RWPE2 (cell line): ENCODE results near the gene SBNO2.

Source experiments
- ATAC-seq: fragments of 200-7000 bp; cut with Tn5 transposase; 3 replicates; pipeline ENCODE4 v1.9.1; 2021; ENCODE audit warnings: low read depth
- DNase-seq: peaks from one replicate; pipeline ENCODE4 v3.0.0-alpha.2; 2020; ENCODE audit warnings: low spot score
- H3K27ac ChIP-seq: fragments of 450-650 bp; 2 replicates; pipeline ENCODE4 v1.5.1; 2017; ENCODE audit warnings: mild to moderate bottlenecking; ENCODE audit not compliant: poor library complexity, severe bottlenecking
- H3K27me3 ChIP-seq: fragments of 250-450 bp; sonication (Bioruptor Pico); 2 replicates; pipeline ENCODE4 v1.5.1; 2021; ENCODE audit warnings: mild to moderate bottlenecking, moderate library complexity; ENCODE audit not compliant: insufficient read depth, poor library complexity, severe bottlenecking
- H3K36me3 ChIP-seq: fragments of 250-450 bp; sonication (Bioruptor Pico); 2 replicates; pipeline ENCODE4 v1.5.1; 2020; ENCODE audit warnings: low read depth, mild to moderate bottlenecking, moderate library complexity
- H3K4me1 ChIP-seq: fragments of 250-450 bp; sonication (Bioruptor Pico); 2 replicates; pipeline ENCODE4 v1.5.1; 2021; ENCODE audit warnings: mild to moderate bottlenecking, moderate library complexity; ENCODE audit not compliant: insufficient read depth, poor library complexity, severe bottlenecking
- H3K4me3 ChIP-seq: fragments of 250-450 bp; sonication (Bioruptor Pico); 2 replicates; pipeline ENCODE4 v1.5.1; 2021; ENCODE audit warnings: mild to moderate bottlenecking, moderate library complexity; ENCODE audit not compliant: severe bottlenecking
- H3K9me3 ChIP-seq: fragments of 250-450 bp; sonication (Bioruptor Pico); 2 replicates; pipeline ENCODE4 v1.5.1; 2021; ENCODE audit warnings: mild to moderate bottlenecking, moderate library complexity; ENCODE audit not compliant: severe bottlenecking
- CTCF ChIP-seq: fragments of 450-650 bp; IDR thresholded peaks from one replicate; pipeline ENCODE4 v1.5.1; 2017; ENCODE audit warnings: mild to moderate bottlenecking, moderate library complexity; ENCODE audit not compliant: poor library complexity, severe bottlenecking

SBNO2 gene

GRCh38 chr19:1220976-1221903 lies 47.2 kb upstream of the SBNO2 start:
- Histone ChIP-seq H3K36me3 (peaks cover 20% of the 10 kb centered on the region), H3K27me3 (no peaks in the 10 kb centered on the region), H3K4me3 (no peak overlapping the region), H3K27ac (no peak overlapping the region), H3K9me3 (no peaks in the 10 kb centered on the region), H3K4me1 (peaks cover 7% of the 10 kb centered on the region)
- DNase-seq (no peak), ATAC-seq (no peak)
- TF ChIP-seq CTCF, result peak; percentile 38

GRCh38 chr19:1220477-1220930 lies 46.4 kb upstream of the SBNO2 start:
- no peaks in the 10 kb centered on the region for H3K9me3 ChIP-seq
- no peak overlapping the region for H3K27ac ChIP-seq
- no peaks in the 10 kb centered on the region for H3K27me3 ChIP-seq
- no peak for DNase-seq
- TF ChIP-seq CTCF, result no peak
- H3K36me3 ChIP-seq, result peaks cover 20% of the 10 kb centered on the region
- peaks cover 14% of the 10 kb centered on the region for H3K4me1 ChIP-seq
- no peak overlapping the region for H3K4me3 ChIP-seq
- no peak for ATAC-seq

GRCh38 chr19:1219786-1220476 lies 45.9 kb upstream of the SBNO2 start:
- TF ChIP-seq CTCF, result no peak
- H3K36me3 ChIP-seq, result peaks cover 20% of the 10 kb centered on the region
- no peaks in the 10 kb centered on the region for H3K9me3 ChIP-seq
- H3K27ac ChIP-seq, result no peak overlapping the region
- peaks cover 20% of the 10 kb centered on the region for H3K4me1 ChIP-seq
- H3K4me3 ChIP-seq, result no peak overlapping the region
- no peak for DNase-seq
- no peak for ATAC-seq
- no peaks in the 10 kb centered on the region for H3K27me3 ChIP-seq

- ATAC-seq (no peak), DNase-seq (no peak)
- no peaks in the 10 kb centered on the region for H3K27me3 ChIP-seq
- H3K4me3 ChIP-seq, result no peak overlapping the region
- no peak for TF ChIP-seq CTCF
- peaks cover 20% of the 10 kb centered on the region for H3K36me3 ChIP-seq
- H3K9me3 ChIP-seq, result no peaks in the 10 kb centered on the region
- H3K4me1 ChIP-seq, result peaks cover 29% of the 10 kb centered on the region
- no peak overlapping the region for H3K27ac ChIP-seq
Observed at GRCh38 chr19:1218751-1219567, 44.9 kb upstream of the SBNO2 start.
